ENCODE measurements around the gene NOCT. TPM values are rescaled to one million over a fixed set of nuclear protein-coding genes. Genes with fewer than 3 reads are reported as not detected.

NOCT gene, protein sequence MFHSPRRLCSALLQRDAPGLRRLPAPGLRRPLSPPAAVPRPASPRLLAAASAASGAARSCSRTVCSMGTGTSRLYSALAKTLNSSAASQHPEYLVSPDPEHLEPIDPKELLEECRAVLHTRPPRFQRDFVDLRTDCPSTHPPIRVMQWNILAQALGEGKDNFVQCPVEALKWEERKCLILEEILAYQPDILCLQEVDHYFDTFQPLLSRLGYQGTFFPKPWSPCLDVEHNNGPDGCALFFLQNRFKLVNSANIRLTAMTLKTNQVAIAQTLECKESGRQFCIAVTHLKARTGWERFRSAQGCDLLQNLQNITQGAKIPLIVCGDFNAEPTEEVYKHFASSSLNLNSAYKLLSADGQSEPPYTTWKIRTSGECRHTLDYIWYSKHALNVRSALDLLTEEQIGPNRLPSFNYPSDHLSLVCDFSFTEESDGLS
- total RNA-seq (10 to 100 TPM; 23.3 to 24.0 TPM), total RNA-seq (4.6 to 26.2 reads per million in 2 donors)

- H3K36me3 Mint-ChIP-seq (ENCODE audit: low read depth) = peaks cover 4% of the 10 kb centered on the region
- peak; percentile 88 to 92 (median 89) for DNase-seq
- H3K27ac Mint-ChIP-seq = peak within 1 kb of the TSS; percentile 100
- peaks cover 4% of the 10 kb centered on the region for H3K27me3 Mint-ChIP-seq
- peaks cover 24% of the 10 kb centered on the region for H3K4me1 Mint-ChIP-seq
- peak within 1 kb of the TSS; percentile 91 for H3K4me3 Mint-ChIP-seq
- peak; percentile 91 for ATAC-seq
- H3K9me3 ChIP-seq (ENCODE audit: control insufficient read depth, low read length, poor library complexity, severe bottlenecking) = no peaks in the 10 kb centered on the region
Measured at GRCh38 chr4:139015269-139015947, at the start of gene NOCT. TSS of gene NOCT (plus strand) at chr4:139015781. CDS start at chr4:139015982, 201 bp downstream.

GRCh38 chr4:138967313-138967712, 48.3 kb upstream of the NOCT start:
- Mint-ChIP-seq H3K27me3 (no peaks in the 10 kb centered on the region), H3K4me3 (no peak overlapping the region), H3K36me3 (ENCODE audit: low read depth) (no peaks in the 10 kb centered on the region), H3K27ac (no peak overlapping the region), H3K4me1 (no peaks in the 10 kb centered on the region)
- ATAC-seq (no peak), DNase-seq (no peak)
- no peaks in the 10 kb centered on the region for H3K9me3 ChIP-seq (ENCODE audit: control insufficient read depth, low read length, poor library complexity, severe bottlenecking)

- Mint-ChIP-seq H3K36me3 (ENCODE audit: low read depth) (peaks cover 2% of the 10 kb centered on the region), H3K4me1 (peaks cover 3% of the 10 kb centered on the region), H3K27me3 (peaks cover 10% of the 10 kb centered on the region), H3K27ac (no peak overlapping the region), H3K4me3 (no peak overlapping the region)
- DNase-seq = no peak
- no peak for ATAC-seq
- H3K9me3 ChIP-seq (ENCODE audit: control insufficient read depth, low read length, poor library complexity, severe bottlenecking) = no peaks in the 10 kb centered on the region
Measured at GRCh38 chr4:138972956-138973801, 42.4 kb upstream of the NOCT start.

- H3K4me1 Mint-ChIP-seq = peaks cover 3% of the 10 kb centered on the region
- peaks cover 10% of the 10 kb centered on the region for H3K27me3 Mint-ChIP-seq
- H3K36me3 Mint-ChIP-seq (ENCODE audit: low read depth) = peaks cover 2% of the 10 kb centered on the region
- no peak for ATAC-seq
- no peaks in the 10 kb centered on the region for H3K9me3 ChIP-seq (ENCODE audit: control insufficient read depth, low read length, poor library complexity, severe bottlenecking)
- no peak overlapping the region for H3K4me3 Mint-ChIP-seq
- H3K27ac Mint-ChIP-seq = no peak overlapping the region
- no peak for DNase-seq
Measured at GRCh38 chr4:138975225-138975624, 40.4 kb upstream of the NOCT start.

GRCh38 chr4:138976526-138976925, 39.1 kb upstream of the NOCT start:
- H3K27me3 Mint-ChIP-seq = peaks cover 10% of the 10 kb centered on the region
- no peak for ATAC-seq
- peaks cover 2% of the 10 kb centered on the region for H3K36me3 Mint-ChIP-seq (ENCODE audit: low read depth)
- H3K4me1 Mint-ChIP-seq = peaks cover 3% of the 10 kb centered on the region
- no peaks in the 10 kb centered on the region for H3K9me3 ChIP-seq (ENCODE audit: control insufficient read depth, low read length, poor library complexity, severe bottlenecking)
- H3K27ac Mint-ChIP-seq = no peak overlapping the region
- DNase-seq = no peak
- H3K4me3 Mint-ChIP-seq = no peak overlapping the region

DNA sequence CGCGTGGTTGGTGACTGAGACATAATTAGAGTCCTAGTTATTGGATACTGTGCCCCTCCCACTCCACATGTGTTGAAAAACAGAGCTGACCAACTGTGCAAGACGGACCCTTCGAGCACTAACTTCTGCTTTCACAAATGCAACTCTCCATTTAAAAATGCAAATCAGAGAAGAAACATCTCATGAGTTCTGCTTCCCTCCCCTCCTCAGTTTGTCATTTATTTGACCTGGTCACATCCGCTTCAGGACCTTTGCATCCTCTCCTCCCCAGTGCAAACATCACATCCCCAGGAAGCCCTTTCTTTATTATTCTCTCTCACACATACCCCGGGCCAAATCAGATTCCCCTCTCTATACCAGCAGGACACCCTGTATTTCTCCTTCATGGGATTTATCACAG, 38.1 kb upstream of the NOCT start:
- Mint-ChIP-seq H3K4me1 (peaks cover 3% of the 10 kb centered on the region), H3K27me3 (peaks cover 10% of the 10 kb centered on the region), H3K27ac (no peak overlapping the region), H3K36me3 (ENCODE audit: low read depth) (peaks cover 2% of the 10 kb centered on the region), H3K4me3 (no peak overlapping the region)
- ATAC-seq (peak; percentile 32), DNase-seq (no peak)
- H3K9me3 ChIP-seq (ENCODE audit: control insufficient read depth, low read length, poor library complexity, severe bottlenecking) = no peaks in the 10 kb centered on the region

DNA sequence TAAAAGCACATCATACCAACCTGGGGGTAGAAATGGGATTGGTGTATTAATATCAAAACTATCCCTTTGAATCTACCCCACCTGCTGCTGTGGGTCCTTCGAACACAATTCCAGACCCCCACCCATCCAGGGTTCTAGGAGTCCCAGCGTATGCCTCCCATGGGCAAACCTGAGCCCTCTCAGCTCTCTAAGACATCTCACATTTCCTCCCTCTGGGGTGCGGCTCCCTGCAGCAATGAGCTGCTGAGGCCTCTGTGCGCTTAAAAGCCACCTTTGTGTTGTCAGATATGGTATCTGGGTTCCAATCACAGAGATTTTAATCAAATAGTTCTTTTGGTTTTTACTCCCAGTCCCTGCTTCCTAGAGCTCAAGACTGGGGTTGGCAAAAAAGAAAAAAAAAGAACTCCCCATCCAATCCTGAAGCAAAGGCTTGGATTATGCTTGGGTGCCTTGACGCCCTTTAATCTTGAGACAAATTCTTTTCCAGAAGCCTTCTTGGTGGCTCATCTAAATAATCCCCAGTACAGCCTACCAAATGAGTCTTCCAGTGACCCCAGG, 37.5 kb upstream of the NOCT start:
- H3K36me3 Mint-ChIP-seq (ENCODE audit: low read depth) = peaks cover 2% of the 10 kb centered on the region
- peaks cover 3% of the 10 kb centered on the region for H3K4me1 Mint-ChIP-seq
- ATAC-seq (no peak), DNase-seq (no peak)
- peaks cover 10% of the 10 kb centered on the region for H3K27me3 Mint-ChIP-seq
- H3K9me3 ChIP-seq (ENCODE audit: control insufficient read depth, low read length, poor library complexity, severe bottlenecking) = no peaks in the 10 kb centered on the region
- no peak overlapping the region for H3K4me3 Mint-ChIP-seq
- no peak overlapping the region for H3K27ac Mint-ChIP-seq

DNA sequence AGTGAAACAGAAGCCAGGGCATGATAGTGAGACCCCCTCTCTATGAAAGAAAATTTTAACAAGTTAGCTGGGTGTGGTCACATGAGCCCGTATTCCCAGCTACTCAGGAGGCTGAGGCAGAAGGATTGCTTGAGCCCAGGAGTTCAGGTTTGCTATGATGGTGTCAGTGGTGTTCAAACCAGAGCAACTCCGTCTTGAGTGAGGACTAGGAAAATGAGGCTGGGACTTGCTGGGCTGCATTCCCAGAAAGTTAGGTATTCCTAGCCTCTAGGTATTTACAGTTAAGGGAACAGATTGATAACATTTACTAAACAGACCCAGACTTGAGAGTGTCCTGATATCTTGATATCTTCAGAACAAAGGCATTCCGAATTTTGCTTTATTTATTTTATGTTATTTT, 37.0 kb upstream of the NOCT start:
- H3K36me3 Mint-ChIP-seq (ENCODE audit: low read depth) = peaks cover 2% of the 10 kb centered on the region
- peaks cover 10% of the 10 kb centered on the region for H3K27me3 Mint-ChIP-seq
- DNase-seq = no peak
- no peak overlapping the region for H3K4me3 Mint-ChIP-seq
- no peak overlapping the region for H3K27ac Mint-ChIP-seq
- peaks cover 3% of the 10 kb centered on the region for H3K4me1 Mint-ChIP-seq
- H3K9me3 ChIP-seq (ENCODE audit: control insufficient read depth, low read length, poor library complexity, severe bottlenecking) = no peaks in the 10 kb centered on the region
- no peak for ATAC-seq

GRCh38 chr4:138979742-138980141, 35.8 kb upstream of the NOCT start:
- Mint-ChIP-seq H3K27me3 (peaks cover 6% of the 10 kb centered on the region), H3K27ac (no peak overlapping the region), H3K4me3 (no peak overlapping the region), H3K4me1 (peaks cover 3% of the 10 kb centered on the region), H3K36me3 (ENCODE audit: low read depth) (peaks cover 2% of the 10 kb centered on the region)
- DNase-seq (no peak), ATAC-seq (no peak)
- no peaks in the 10 kb centered on the region for H3K9me3 ChIP-seq (ENCODE audit: control insufficient read depth, low read length, poor library complexity, severe bottlenecking)

- H3K4me1 Mint-ChIP-seq = peaks cover 3% of the 10 kb centered on the region
- no peak overlapping the region for H3K27ac Mint-ChIP-seq
- H3K27me3 Mint-ChIP-seq = peaks cover 6% of the 10 kb centered on the region
Measured at GRCh38 chr4:138981930-138982390, 33.6 kb upstream of the NOCT start.

GRCh38 chr4:138982754-138983153, 32.8 kb upstream of the NOCT start:
- ATAC-seq (no peak), DNase-seq (no peak)
- no peaks in the 10 kb centered on the region for H3K36me3 Mint-ChIP-seq (ENCODE audit: low read depth)
- H3K4me1 Mint-ChIP-seq = peaks cover under 1% of the 10 kb centered on the region
- no peak overlapping the region for H3K4me3 Mint-ChIP-seq
- peaks cover 2% of the 10 kb centered on the region for H3K27me3 Mint-ChIP-seq
- no peaks in the 10 kb centered on the region for H3K9me3 ChIP-seq (ENCODE audit: control insufficient read depth, low read length, poor library complexity, severe bottlenecking)
- no peak overlapping the region for H3K27ac Mint-ChIP-seq

More at GRCh38 chr4:138981930-138982390, 33.6 kb upstream of the NOCT start:
- H3K9me3 ChIP-seq (ENCODE audit: control insufficient read depth, low read length, poor library complexity, severe bottlenecking) = no peaks in the 10 kb centered on the region
- no peak overlapping the region for H3K4me3 Mint-ChIP-seq
- DNase-seq (no peak), ATAC-seq (no peak)
- H3K36me3 Mint-ChIP-seq (ENCODE audit: low read depth) = no peaks in the 10 kb centered on the region

DNA sequence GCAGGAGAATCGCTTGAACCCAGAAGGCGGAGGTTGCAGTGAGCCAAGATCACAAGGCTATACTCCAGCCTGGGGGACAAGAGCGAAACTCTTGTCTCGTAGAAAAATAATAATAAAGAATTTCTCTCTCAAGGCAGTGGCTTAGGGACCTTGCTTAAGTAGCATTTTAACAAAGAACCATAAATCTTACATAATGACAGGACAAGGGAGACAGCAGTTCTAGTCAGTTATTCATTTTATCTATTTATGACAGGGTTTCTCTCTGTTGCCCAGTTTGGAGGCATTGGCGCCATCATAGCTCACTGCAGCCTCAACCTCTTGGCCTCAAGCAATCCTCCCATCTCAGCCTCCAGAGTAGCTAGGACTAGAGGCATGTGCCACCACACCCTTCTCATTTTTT, 31.9 kb upstream of the NOCT start:
- no peaks in the 10 kb centered on the region for H3K36me3 Mint-ChIP-seq (ENCODE audit: low read depth)
- no peaks in the 10 kb centered on the region for H3K9me3 ChIP-seq (ENCODE audit: control insufficient read depth, low read length, poor library complexity, severe bottlenecking)

More for the DNA sequence above, 31.9 kb upstream of the NOCT start:
- Mint-ChIP-seq H3K4me1 (no peaks in the 10 kb centered on the region), H3K27me3 (peaks cover 6% of the 10 kb centered on the region), H3K27ac (no peak overlapping the region), H3K4me3 (no peak overlapping the region)
- DNase-seq (no peak), ATAC-seq (no peak)

All from T-helper 17 cell (primary cell).